Lower leg skin (tissue), 4 donors: ENCODE results near the gene SMC3. TPM values are rescaled to one million over a fixed set of nuclear protein-coding genes. Genes with fewer than 3 reads are reported as not detected.

Experiments used
- DNase-seq, 2 donors: peaks; one replicate each; pipeline ENCODE4 v3.0.0-alpha.2; 2019; ENCODE audit warnings: low spot score in 2 of 2
- H3K4me3 ChIP-seq: fragments of 200-600 bp; sonication (generic); 2 replicates; pipeline ENCODE4 v1.5.1; 2017; ENCODE audit warnings: mild to moderate bottlenecking, low read depth; ENCODE audit not compliant: poor library complexity, severe bottlenecking
- CTCF ChIP-seq, 3 donors: fragments of 450-650 bp; IDR thresholded peaks; one replicate each; pipeline ENCODE4 v1.5.1; 2016; ENCODE audit warnings: antibody characterized with exemption in 3 of 3, mild to moderate bottlenecking in 3 of 3, moderate library complexity in 2 of 3
- POLR2A ChIP-seq, 2 donors: fragments of 450-650 bp; IDR thresholded peaks; one replicate each; pipeline ENCODE4 v1.6.1; 2016 to 2017; ENCODE audit warnings: antibody characterized with exemption in 2 of 2, mild to moderate bottlenecking in 1 of 2, moderate library complexity in 1 of 2
- WGBS, 2 donors: methylation state at CpG; one replicate each; pipeline ENCODE4 v1.1.5; 2018; 5-methylcytosine and 5-hydroxymethylcytosine counted together
- intact Hi-C: fragments of 100-400 bp; cut with DNase I; formaldehyde crosslinking; loops from one replicate; pipeline ENCODE4 v1.15.0; 2023; ENCODE audit warnings: low total_unique reads
- total RNA-seq, 4 donors: library from RNA; depleted of rRNA; stranded (reverse); fragments of >200 nt; gene quantifications; one replicate each; pipeline ENCODE4 v1.1.0, GENCODE V29; 2016

SMC3 gene
- total RNA-seq, 4 donors from 2014 or later: 23.7 to 31.6 (median 30.5) TPM

- no peak for DNase-seq
- H3K4me3 ChIP-seq: no peak overlapping the region
- TF ChIP-seq CTCF (IDR thresholded peaks at IDR 0.05) (no peak), POLR2A (IDR thresholded peaks at IDR 0.05) (no peak)
- intact Hi-C loops: no loop called here
- WGBS, 2 donors: 72 to 81% methylated on average over 6 of the region's 6 CpGs
Observed at GRCh38 chr10:110649347-110650264, 82.1 kb downstream of the SMC3 start.

- H3K4me3 ChIP-seq: no peak overlapping the region
- intact Hi-C loops: no loop called here
- 78 to 82% methylated on average over 1 of the region's 1 CpG for WGBS, 2 donors
- TF ChIP-seq POLR2A (IDR thresholded peaks at IDR 0.05): no peak
- no peak for TF ChIP-seq CTCF (IDR thresholded peaks at IDR 0.05)
- no peak for DNase-seq
Observed at GRCh38 chr10:110650265-110650668, 82.8 kb downstream of the SMC3 start.

GRCh38 chr10:110651044-110651958, 83.8 kb downstream of the SMC3 start:
- no peak overlapping the region for H3K4me3 ChIP-seq
- whole genome bisulfite sequencing, 2 donors: 59 to 64% methylated on average over 12 of the region's 12 CpGs
- no peak for DNase-seq
- intact Hi-C loops: no loop called here
- TF ChIP-seq CTCF (IDR thresholded peaks at IDR 0.05): no peak
- no peak for TF ChIP-seq POLR2A (IDR thresholded peaks at IDR 0.05)

GRCh38 chr10:110652475-110653118, 85.1 kb downstream of the SMC3 start:
- 79 to 84% methylated on average over 6 of the region's 6 CpGs for whole genome bisulfite sequencing, 2 donors
- intact Hi-C loops: no loop called here
- no peak overlapping the region for H3K4me3 ChIP-seq
- no peak for DNase-seq
- no peak for TF ChIP-seq CTCF (IDR thresholded peaks at IDR 0.05)
- no peak for TF ChIP-seq POLR2A (IDR thresholded peaks at IDR 0.05)

Other genes with a start within 250 kb of the SMC3 start
- 10 to 100 TPM; 29.8 to 57.2 (median 32.9) TPM for gene DUSP5, start 69.8 kb upstream of the SMC3 start, total RNA-seq
- 1 to 10 TPM in 3 of 4 donors, under 1 TPM in 1; 0.66 to 6.2 (median 3.5) TPM for gene RBM20, start 76.6 kb downstream of the SMC3 start, total RNA-seq